ENCODE measurements around the gene LCE2B.

DNA sequence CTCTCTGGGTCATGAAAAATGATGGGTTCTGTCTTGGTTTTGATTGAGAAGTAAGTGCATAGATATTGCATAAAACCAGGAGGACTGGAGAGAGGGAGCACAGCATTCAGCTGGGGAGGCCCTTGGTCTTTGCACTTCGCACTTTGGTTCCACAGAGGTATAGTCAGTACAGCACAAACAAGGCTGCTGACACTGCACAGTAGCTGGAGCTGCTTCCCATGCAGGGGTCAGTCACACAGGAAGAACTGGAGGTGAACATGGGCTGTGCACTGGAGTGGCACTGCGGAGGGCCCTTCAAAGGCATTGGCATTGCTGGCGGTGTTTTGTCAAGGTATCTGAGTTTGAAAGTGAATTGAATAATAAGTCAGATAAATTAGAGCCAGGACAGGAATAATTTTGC, 27.3 kb upstream of the LCE2B start:
- TF ChIP-seq, protein P1, sequence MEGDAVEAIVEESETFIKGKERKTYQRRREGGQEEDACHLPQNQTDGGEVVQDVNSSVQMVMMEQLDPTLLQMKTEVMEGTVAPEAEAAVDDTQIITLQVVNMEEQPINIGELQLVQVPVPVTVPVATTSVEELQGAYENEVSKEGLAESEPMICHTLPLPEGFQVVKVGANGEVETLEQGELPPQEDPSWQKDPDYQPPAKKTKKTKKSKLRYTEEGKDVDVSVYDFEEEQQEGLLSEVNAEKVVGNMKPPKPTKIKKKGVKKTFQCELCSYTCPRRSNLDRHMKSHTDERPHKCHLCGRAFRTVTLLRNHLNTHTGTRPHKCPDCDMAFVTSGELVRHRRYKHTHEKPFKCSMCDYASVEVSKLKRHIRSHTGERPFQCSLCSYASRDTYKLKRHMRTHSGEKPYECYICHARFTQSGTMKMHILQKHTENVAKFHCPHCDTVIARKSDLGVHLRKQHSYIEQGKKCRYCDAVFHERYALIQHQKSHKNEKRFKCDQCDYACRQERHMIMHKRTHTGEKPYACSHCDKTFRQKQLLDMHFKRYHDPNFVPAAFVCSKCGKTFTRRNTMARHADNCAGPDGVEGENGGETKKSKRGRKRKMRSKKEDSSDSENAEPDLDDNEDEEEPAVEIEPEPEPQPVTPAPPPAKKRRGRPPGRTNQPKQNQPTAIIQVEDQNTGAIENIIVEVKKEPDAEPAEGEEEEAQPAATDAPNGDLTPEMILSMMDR (IDR thresholded peaks at IDR 0.05) = no peak
- no peak for TF ChIP-seq POLR2A (IDR thresholded peaks at IDR 0.05)

Measured in lower leg skin (tissue), 3 donors.